H1 (cell line): ENCODE results near the gene IZUMO4. TPM values are rescaled to one million over a fixed set of nuclear protein-coding genes. Genes with fewer than 3 reads are reported as not detected.

Experiments used
- CTCF ChIA-PET: fragments of 300-600 bp; sonication (Branson Sonifier 250); formaldehyde crosslinking; loops from one replicate; lab custom pipeline; 2021; ENCODE audit not compliant: partially characterized antibody; lab: Charles Lee
- POLR2A ChIA-PET: fragments of 300-600 bp; sonication (Branson Sonifier 250); formaldehyde crosslinking; loops from one replicate; lab custom pipeline; 2021; ENCODE audit warnings: inconsistent platforms; ENCODE audit not compliant: partially characterized antibody; lab: Charles Lee
- DNase-seq, 2 experiments: peaks; one replicate each; pipeline versions ENCODE4 v3.0.0 to v3.0.0-alpha.2; 2010 to 2022; ENCODE audit warnings: low spot score in 2 of 2, low read depth in 1 of 2, mixed read lengths in 1 of 2
- FAIRE-seq: peaks from 2 replicates; lab custom pipeline; 2011; peaks lifted over from hg19 to GRCh38; lab: Jason Lieb, UNC
- H2AFZ ChIP-seq: 2 replicates; pipeline ENCODE4 v1.8.1; 2012; ENCODE audit warnings: low read length, inconsistent platforms
- H2AK5ac ChIP-seq: 2 replicates; pipeline ENCODE4 v1.6.1; 2013; ENCODE audit warnings: low read depth, low read length
- H2BK120ac ChIP-seq: replicated peaks from 2 replicates; pipeline ENCODE3; 2013; ENCODE audit warnings: low read depth, low read length, inconsistent platforms
- H2BK12ac ChIP-seq: 2 replicates; pipeline ENCODE4 v1.6.1; 2013; ENCODE audit warnings: low read depth, low read length
- H2BK15ac ChIP-seq: 2 replicates; pipeline ENCODE4 v1.6.1; 2013; ENCODE audit warnings: low read length
- H2BK20ac ChIP-seq: 2 replicates; pipeline ENCODE4 v1.6.1; 2013; ENCODE audit warnings: low read length
- H2BK5ac ChIP-seq: 2 replicates; pipeline ENCODE4 v1.6.1; 2013; ENCODE audit warnings: low read depth, low read length
- H3K14ac ChIP-seq: 2 replicates; pipeline ENCODE4 v1.6.1; 2013; ENCODE audit warnings: inconsistent platforms; ENCODE audit not compliant: insufficient read length
- H3K18ac ChIP-seq: 2 replicates; pipeline ENCODE4 v1.6.1; 2013; ENCODE audit warnings: low read length; ENCODE audit errors: extremely low read depth
- H3K23ac ChIP-seq: 2 replicates; pipeline ENCODE4 v1.6.1; 2013; ENCODE audit warnings: inconsistent platforms; ENCODE audit not compliant: insufficient read length
- H3K23me2 ChIP-seq: 2 replicates; pipeline ENCODE4 v1.6.1; 2013; ENCODE audit warnings: low read depth, low read length
- H3K27ac ChIP-seq: 2 replicates; pipeline ENCODE4 v1.6.1; 2011; ENCODE audit warnings: low read depth, low read length, inconsistent platforms
- H3K27me3 ChIP-seq, 4 experiments: replicated peaks in 1 of 4; 1 replicate in 1 of 4; 2 replicates in 3 of 4; pipeline versions ENCODE4 v1.6.1 to v1.8.1; 2011 to 2013; ENCODE audit warnings: low read length in 3 of 4, mild to moderate bottlenecking in 3 of 4, inconsistent platforms in 2 of 4, mixed read lengths in 2 of 4, moderate library complexity in 1 of 4; ENCODE audit not compliant: control insufficient read depth in 3 of 4, insufficient read depth in 3 of 4; ENCODE audit errors: extremely low read depth in 1 of 4
- H3K36me3 ChIP-seq, 4 experiments: 2 replicates each; pipeline versions ENCODE4 v1.6.1 to v1.8.1; 2011 to 2013; ENCODE audit warnings: mild to moderate bottlenecking in 4 of 4, low read length in 3 of 4, moderate library complexity in 2 of 4, control low read depth in 1 of 4, inconsistent platforms in 1 of 4; ENCODE audit not compliant: insufficient read depth in 4 of 4, control insufficient read depth in 2 of 4
- H3K4ac ChIP-seq: replicated peaks from 2 replicates; pipeline ENCODE3; 2013; ENCODE audit warnings: low read length, low read depth, mixed read lengths, inconsistent platforms; ENCODE audit not compliant: insufficient read length
- H3K4me1 ChIP-seq, 4 experiments: replicated peaks in 1 of 4; 1 replicate in 1 of 4; 2 replicates in 3 of 4; pipeline versions ENCODE4 v1.6.1 to v1.8.1; 2011 to 2013; ENCODE audit warnings: low read length in 3 of 4, inconsistent platforms in 2 of 4, mixed read lengths in 1 of 4; ENCODE audit not compliant: insufficient read depth in 4 of 4, control insufficient read depth in 3 of 4
- H3K4me2 ChIP-seq, 2 experiments: 2 replicates each; pipeline versions ENCODE4 v1.6.1 to v1.8.1; 2011 to 2013; ENCODE audit warnings: low read depth in 2 of 2, low read length in 2 of 2, control low read depth in 1 of 2, inconsistent platforms in 1 of 2, mild to moderate bottlenecking in 1 of 2; ENCODE audit not compliant: insufficient read depth in 1 of 2
- H3K4me3 ChIP-seq, 4 experiments: fragments of 200-600, 300-600 bp in 1 of 4; sonication (generic), shearing (Covaris generic), sonication (Bioruptor Twin) in 1 of 4; 2 replicates each; pipeline versions ENCODE4 v1.5.1 to v1.8.1; 2011 to 2016; ENCODE audit warnings: low read length in 4 of 4, low read depth in 3 of 4, control low read depth in 2 of 4, inconsistent platforms in 2 of 4, mild to moderate bottlenecking in 2 of 4, mixed read lengths in 1 of 4, moderate library complexity in 1 of 4; ENCODE audit not compliant: insufficient read depth in 2 of 4; ENCODE audit errors: extremely low read depth in 1 of 4
- H3K56ac ChIP-seq: replicated peaks from 2 replicates; pipeline ENCODE3; 2013; ENCODE audit warnings: low read depth, mild to moderate bottlenecking, mixed read lengths, low read length, inconsistent platforms; ENCODE audit not compliant: insufficient read length
- H3K79me1 ChIP-seq: 2 replicates; pipeline ENCODE4 v1.6.1; 2013; ENCODE audit warnings: low read depth, low read length, control low read depth
- H3K79me2 ChIP-seq, 2 experiments: 2 replicates each; pipeline versions ENCODE4 v1.6.1 to v1.8.1; 2012 to 2013; ENCODE audit warnings: low read length in 2 of 2, mild to moderate bottlenecking in 2 of 2, inconsistent platforms in 1 of 2; ENCODE audit not compliant: insufficient read depth in 2 of 2, control insufficient read depth in 1 of 2
- H3K9ac ChIP-seq, 4 experiments: replicated peaks in 1 of 4; 1 replicate in 1 of 4; 2 replicates in 3 of 4; pipeline versions ENCODE4 v1.6.1 to v1.8.1; 2011 to 2013; ENCODE audit warnings: low read depth in 3 of 4, low read length in 3 of 4, control low read depth in 2 of 4, mild to moderate bottlenecking in 2 of 4, moderate library complexity in 2 of 4, inconsistent platforms in 1 of 4; ENCODE audit errors: extremely low read depth in 1 of 4
- H3K9me3 ChIP-seq, 2 experiments: 2 replicates each; pipeline versions ENCODE4 v1.6.1 to v1.8.1; 2012 to 2013; ENCODE audit warnings: mild to moderate bottlenecking in 2 of 2, moderate library complexity in 2 of 2, control low read depth in 1 of 2, inconsistent platforms in 1 of 2, low read depth in 1 of 2, low read length in 1 of 2, mixed read lengths in 1 of 2; ENCODE audit not compliant: insufficient read depth in 2 of 2
- H4K20me1 ChIP-seq, 2 experiments: replicated peaks in 1 of 2; 2 replicates each; pipeline versions ENCODE3 to v1.8.1; 2011 to 2013; ENCODE audit warnings: inconsistent platforms in 2 of 2, low read length in 2 of 2, mild to moderate bottlenecking in 1 of 2; ENCODE audit not compliant: insufficient read depth in 2 of 2, control insufficient read depth in 1 of 2
- H4K5ac ChIP-seq: 2 replicates; pipeline ENCODE4 v1.6.1; 2013; ENCODE audit warnings: low read length, low read depth, mixed read lengths, inconsistent platforms; ENCODE audit not compliant: insufficient read length
- H4K8ac ChIP-seq: 2 replicates; pipeline ENCODE4 v1.8.0; 2013; ENCODE audit warnings: mild to moderate bottlenecking, moderate library complexity, low read length, inconsistent platforms; ENCODE audit not compliant: insufficient read depth; ENCODE audit errors: extremely low read depth
- H4K91ac ChIP-seq: replicated peaks from 2 replicates; pipeline ENCODE3; 2013; ENCODE audit warnings: low read length, mixed read lengths, inconsistent platforms; ENCODE audit not compliant: insufficient read length
- CBX5 ChIP-seq: fragments of 300-800, 300-1000 bp; sonication (generic); IDR thresholded peaks from 2 replicates; pipeline ENCODE4 v1.7.1; 2016; ENCODE audit warnings: antibody characterized with exemption, low read length, low read depth
- CEBPB ChIP-seq: IDR thresholded peaks from 2 replicates; pipeline ENCODE4 v1.6.1; 2012; ENCODE audit warnings: low read depth, low read length
- CHD2 ChIP-seq: IDR thresholded peaks from 2 replicates; pipeline ENCODE4 v1.6.1; 2012; ENCODE audit warnings: low read length, improper control_type of control experiment
- CREB1 ChIP-seq: IDR thresholded peaks from 2 replicates; pipeline ENCODE4 v1.6.1; 2012; ENCODE audit warnings: inconsistent platforms
- EGR1 ChIP-seq: IDR thresholded peaks from 2 replicates; pipeline ENCODE4 v1.6.1; 2011; ENCODE audit warnings: low read depth, low read length, borderline replicate concordance
- KDM1A ChIP-seq: fragments of 200-600, 300-600 bp; sonication (generic); IDR thresholded peaks from 2 replicates; pipeline ENCODE4 v1.7.1; 2016; ENCODE audit warnings: mild to moderate bottlenecking, low read length, borderline replicate concordance
- POLR2AphosphoS5 ChIP-seq: IDR thresholded peaks from 2 replicates; pipeline ENCODE4 v1.6.1; 2011; ENCODE audit warnings: low read depth, low read length
- TBP ChIP-seq: IDR thresholded peaks from 2 replicates; pipeline ENCODE4 v1.6.1; 2011; ENCODE audit warnings: low read depth, low read length, improper control_type of control experiment
- WGBS, 2 experiments: shearing (Covaris generic) in 1 of 2; methylation state at CpG; one replicate each; pipeline versions ENCODE4 v1.1.6 to v1.1.7; 2013 to 2015; ENCODE audit warnings: low lambda C conversion rate in 2 of 2, mixed read lengths in 2 of 2, inconsistent platforms in 1 of 2, low coverage in 1 of 2, missing lambda C conversion rate in 1 of 2; ENCODE audit not compliant: insufficient replicate concordance in 2 of 2, insufficient coverage in 1 of 2, insufficient read length in 1 of 2; ENCODE audit errors: extremely low coverage in 1 of 2, missing lambda C conversion rate in 1 of 2; 5-methylcytosine and 5-hydroxymethylcytosine counted together
- polyA plus RNA-seq, 7 experiments: library from polyadenylated mRNA; depleted of rRNA in 3 of 7; stranded (reverse) in 5 of 7; unstranded in 2 of 7; fragments of >200 nt in 5 of 7; fragments of 200-250 nt in 2 of 7; gene quantifications; 1 replicate in 5 of 7; 2 replicates in 1 of 7; 4 replicates in 1 of 7; pipeline versions ENCODE4 v1.2.1 to v1.2.3, GENCODE V29; 2011 to 2013; ENCODE audit warnings: missing spikeins in 2 of 7, mixed read lengths in 2 of 7
- total RNA-seq: library from RNA; stranded (reverse); fragmentation: NEBNext Ultra II Directional; extraction: Animal tissue kit (Norgen Biotek cat#: 25700); gene quantifications from 2 replicates; pipeline ENCODE4 v1.2.1, GENCODE V29; 2021
- TF ChIP-seq, protein P1 (sequence below): IDR thresholded peaks from 2 replicates; pipeline ENCODE4 v1.6.1; 2012; ENCODE audit warnings: inconsistent platforms

IZUMO4 gene
- total and polyA plus RNA-seq, 2 of the 8 experiments (the other 6 are each of a cell fraction or from before 2014, with no cell fraction given): 1.8 to 1.9 TPM

GRCh38 chr19:2061495-2062388 is 35.0 kb upstream of the IZUMO4 start:
- DNase-seq: peak; percentile 93 to 98
- H2BK12ac ChIP-seq: peak overlapping the region; percentile 63; the same call in 1 of the 2 replicates
- peak overlapping the region; percentile 19 to 80 (median 75) for H3K9ac ChIP-seq
- peak overlapping the region; percentile 76 to 97 for H3K4me2 ChIP-seq
- peaks cover 4 to 28% (median 19%) of the 10 kb centered on the region in 4 experiments for H3K4me1 ChIP-seq
- POLR2A ChIA-PET: interaction anchor here (0.7 to 22.2 kb wide), 4 partner anchors 10 to 55 kb away, joined by 3 to 524 read pairs (median 54); partner anchors contain the start of gene MKNK2
- WGBS, 2 experiments: 9% methylated on average over 38 of the region's 50 CpGs; no CpG with 5 or more reads in 1 of the 2 experiments
- H2BK15ac ChIP-seq: peak overlapping the region; percentile 81; the same call in 1 of the 2 replicates
- peak overlapping the region; percentile 69 for H2BK120ac ChIP-seq
- H4K8ac ChIP-seq: peak overlapping the region; percentile 89
- H3K4me3 ChIP-seq: peak overlapping the region; percentile 41 to 68 (median 54)
- no peak overlapping the region for H3K14ac ChIP-seq
- no peaks in the 10 kb centered on the region for H3K79me1 ChIP-seq
- peak overlapping the region; percentile 69 for H4K5ac ChIP-seq
- peak overlapping the region; percentile 32; the same call in 1 of the 2 replicates for H2BK20ac ChIP-seq
- no peaks in the 10 kb centered on the region for H3K36me3 ChIP-seq
- H2AFZ ChIP-seq: no peak overlapping the region
- no peaks in the 10 kb centered on the region for H3K9me3 ChIP-seq
- CTCF ChIA-PET: interaction anchor here (0.6 to 1.8 kb wide), 4 partner anchors 10 to 298 kb away, joined by 3 to 4 read pairs (median 3); partner anchors contain the start of gene MKNK2
- H3K23ac ChIP-seq: no peak overlapping the region
- no peak overlapping the region; the same call in none of the 2 replicates for H3K18ac ChIP-seq
- H4K20me1 ChIP-seq: no peaks in the 10 kb centered on the region
- no peaks in the 10 kb centered on the region for H3K27me3 ChIP-seq
- FAIRE-seq: no peak
- peak overlapping the region; percentile 76; the same call in 1 of the 2 replicates for H2BK5ac ChIP-seq
- peak overlapping the region; percentile 92 for H3K27ac ChIP-seq
- peak overlapping the region; percentile 97 for H4K91ac ChIP-seq
- H3K4ac ChIP-seq: peak overlapping the region; percentile 78
- H2AK5ac ChIP-seq: no peak overlapping the region
- H3K56ac ChIP-seq: peak overlapping the region; percentile 33
- peaks cover 5% of the 10 kb centered on the region; the same call in 1 of the 2 replicates for H3K23me2 ChIP-seq
- H3K79me2 ChIP-seq: no peaks in the 10 kb centered on the region
- peak; percentile 78 for TF ChIP-seq POLR2AphosphoS5
- TF ChIP-seq CBX5: no peak
- peak; percentile 68 for TF ChIP-seq CEBPB
- 0 out of 2 replicates have a peak, but pooled peaks have one; percentile 42 for TF ChIP-seq CHD2
- peak; percentile 69 for TF ChIP-seq CREB1
- peak; percentile 81 for TF ChIP-seq TBP
- TF ChIP-seq KDM1A: no peak
- TF ChIP-seq, protein P1, sequence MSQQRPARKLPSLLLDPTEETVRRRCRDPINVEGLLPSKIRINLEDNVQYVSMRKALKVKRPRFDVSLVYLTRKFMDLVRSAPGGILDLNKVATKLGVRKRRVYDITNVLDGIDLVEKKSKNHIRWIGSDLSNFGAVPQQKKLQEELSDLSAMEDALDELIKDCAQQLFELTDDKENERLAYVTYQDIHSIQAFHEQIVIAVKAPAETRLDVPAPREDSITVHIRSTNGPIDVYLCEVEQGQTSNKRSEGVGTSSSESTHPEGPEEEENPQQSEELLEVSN: peak; percentile 55; the same call in 1 of the 2 replicates
- no peak for TF ChIP-seq EGR1
